ENCODE results near the gene LPIN1. TPM values are rescaled to one million over a fixed set of nuclear protein-coding genes. Genes with fewer than 3 reads are reported as not detected.

LPIN1 gene
- total RNA-seq, 1 donor from 2014 or later, result 43.9 TPM

- no peaks in the 10 kb centered on the region for H3K4me1 Mint-ChIP-seq
- peaks cover 6% of the 10 kb centered on the region for H3K27me3 Mint-ChIP-seq (ENCODE audit: low read depth)
- no peak for DNase-seq (ENCODE audit: low read depth, low spot score)
- no peak overlapping the region for H3K4me3 Mint-ChIP-seq
- H3K9me3 Mint-ChIP-seq, result no peaks in the 10 kb centered on the region
- H3K27ac Mint-ChIP-seq (ENCODE audit: unreplicated experiment), result peak overlapping the region; percentile 76
- no peaks in the 10 kb centered on the region for H3K36me3 Mint-ChIP-seq (ENCODE audit: low read depth)
- TF ChIP-seq CTCF (conservative IDR thresholded peaks at IDR 0.05), result no peak
Observed at GRCh38 chr2:11720752-11721151, 25.7 kb upstream of the LPIN1 start.

GRCh38 chr2:11722292-11723060 is 24.0 kb upstream of the LPIN1 start:
- TF ChIP-seq CTCF (conservative IDR thresholded peaks at IDR 0.05), result no peak
- no peaks in the 10 kb centered on the region for H3K9me3 Mint-ChIP-seq
- no peak overlapping the region for H3K27ac Mint-ChIP-seq (ENCODE audit: unreplicated experiment)
- H3K4me1 Mint-ChIP-seq, result no peaks in the 10 kb centered on the region
- H3K36me3 Mint-ChIP-seq (ENCODE audit: low read depth), result no peaks in the 10 kb centered on the region
- no peak for DNase-seq (ENCODE audit: low read depth, low spot score)
- H3K4me3 Mint-ChIP-seq, result no peak overlapping the region
- peaks cover 9% of the 10 kb centered on the region for H3K27me3 Mint-ChIP-seq (ENCODE audit: low read depth)

- Mint-ChIP-seq H3K27me3 (ENCODE audit: low read depth) (peaks cover 9% of the 10 kb centered on the region), H3K4me3 (no peak overlapping the region), H3K27ac (ENCODE audit: unreplicated experiment) (no peak overlapping the region), H3K4me1 (no peaks in the 10 kb centered on the region), H3K36me3 (ENCODE audit: low read depth) (no peaks in the 10 kb centered on the region), H3K9me3 (no peaks in the 10 kb centered on the region)
- no peak for TF ChIP-seq CTCF (conservative IDR thresholded peaks at IDR 0.05)
- DNase-seq (ENCODE audit: low read depth, low spot score), result no peak
Observed at GRCh38 chr2:11723061-11723371, 23.4 kb upstream of the LPIN1 start.

GRCh38 chr2:11724151-11724550 is 22.3 kb upstream of the LPIN1 start:
- DNase-seq (ENCODE audit: low read depth, low spot score), result no peak
- H3K9me3 Mint-ChIP-seq, result no peaks in the 10 kb centered on the region
- H3K4me3 Mint-ChIP-seq, result no peak overlapping the region
- no peak for TF ChIP-seq CTCF (conservative IDR thresholded peaks at IDR 0.05)
- no peaks in the 10 kb centered on the region for H3K4me1 Mint-ChIP-seq
- no peak overlapping the region for H3K27ac Mint-ChIP-seq (ENCODE audit: unreplicated experiment)
- peaks cover 9% of the 10 kb centered on the region for H3K27me3 Mint-ChIP-seq (ENCODE audit: low read depth)
- no peaks in the 10 kb centered on the region for H3K36me3 Mint-ChIP-seq (ENCODE audit: low read depth)

- H3K4me1 Mint-ChIP-seq, result no peaks in the 10 kb centered on the region
- H3K27ac Mint-ChIP-seq (ENCODE audit: unreplicated experiment), result no peak overlapping the region
- H3K27me3 Mint-ChIP-seq (ENCODE audit: low read depth), result peaks cover 3% of the 10 kb centered on the region
- H3K4me3 Mint-ChIP-seq, result no peak overlapping the region
- H3K36me3 Mint-ChIP-seq (ENCODE audit: low read depth), result no peaks in the 10 kb centered on the region
- no peak for TF ChIP-seq CTCF (conservative IDR thresholded peaks at IDR 0.05)
- no peak for DNase-seq (ENCODE audit: low read depth, low spot score)
- no peaks in the 10 kb centered on the region for H3K9me3 Mint-ChIP-seq
Observed at GRCh38 chr2:11726384-11726783, 20.0 kb upstream of the LPIN1 start.
